ENCODE measurements around the gene CRADD.

DNA sequence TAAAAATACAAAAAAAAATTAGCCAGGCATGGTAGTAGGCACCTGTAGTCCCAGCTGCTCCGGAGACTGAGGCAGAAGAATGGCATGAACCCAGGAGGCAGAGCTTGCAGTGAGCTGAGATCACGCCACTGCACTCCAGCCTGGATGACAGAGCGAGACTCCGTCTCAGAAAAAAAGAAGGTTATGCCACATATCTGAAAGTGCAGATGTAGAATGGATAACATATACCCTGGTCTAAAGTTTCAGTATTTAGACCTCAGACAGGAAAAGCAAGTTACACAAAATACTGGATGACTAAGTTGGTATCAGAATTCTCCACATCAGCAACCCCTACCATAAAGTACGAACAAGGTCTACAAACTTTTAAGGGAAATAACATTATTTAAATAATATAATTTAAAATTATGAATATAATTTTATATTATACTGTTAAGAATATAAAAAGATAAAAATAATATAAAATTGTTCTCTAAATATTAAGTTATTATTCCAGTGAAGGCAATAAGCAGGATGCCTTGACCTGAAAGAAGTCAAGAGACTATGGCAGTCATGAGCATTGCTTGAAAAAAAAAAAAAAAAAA is 169.9 kb downstream of the CRADD start:
- TF ChIP-seq EZH2 (IDR thresholded peaks at IDR 0.05; ENCODE audit: insufficient read depth, poor library complexity, severe bottlenecking) (no peak), EZH2phosphoT487 (IDR thresholded peaks at IDR 0.05; ENCODE audit: insufficient read depth, low read depth) (no peak)

Data from GM23248 (cell line).